GM12878 (cell line): ENCODE measurements around the gene COQ5. TPM values are rescaled to one million over a fixed set of nuclear protein-coding genes. Genes with fewer than 3 reads are reported as not detected.

Experiments used
- BCL11A ChIP-seq: IDR thresholded peaks from 2 replicates; pipeline ENCODE4 v1.6.1; 2011; ENCODE audit warnings: low read depth, low read length
- BRCA1 ChIP-seq: IDR thresholded peaks from 2 replicates; pipeline ENCODE4 v1.6.1; 2011; ENCODE audit warnings: low read depth, low read length, improper control_type of control experiment
- EP300 ChIP-seq, 2 experiments: fragments of 150-350 bp in 1 of 2; IDR thresholded peaks; 2 replicates each; pipeline ENCODE4 v1.6.1; 2011 to 2012; ENCODE audit warnings: low read depth in 2 of 2, low read length in 2 of 2, borderline replicate concordance in 1 of 2, improper control_type of control experiment in 1 of 2, inconsistent platforms in 1 of 2; ENCODE audit not compliant: control insufficient read depth in 1 of 2
- FOXM1 ChIP-seq: IDR thresholded peaks from 2 replicates; pipeline ENCODE4 v1.6.1; 2012; ENCODE audit warnings: low read depth, mild to moderate bottlenecking, inconsistent platforms, low read length, moderate library complexity
- KDM1A ChIP-seq: fragments of 200-600 bp; sonication (generic); IDR thresholded peaks from 2 replicates; pipeline ENCODE4 v1.6.1; 2016; ENCODE audit warnings: borderline replicate concordance
- MLLT1 ChIP-seq: fragments of 450-650 bp; IDR thresholded peaks from 2 replicates; pipeline ENCODE4 v1.6.1; 2016; ENCODE audit warnings: mild to moderate bottlenecking
- NFYB ChIP-seq: IDR thresholded peaks from 2 replicates; pipeline ENCODE4 v1.6.1; 2011; ENCODE audit warnings: low read depth, mild to moderate bottlenecking, low read length, improper control_type of control experiment, moderate library complexity; ENCODE audit not compliant: insufficient read depth
- POU2F2 ChIP-seq: IDR thresholded peaks from 3 replicates; pipeline ENCODE4 v1.6.1; 2011; ENCODE audit warnings: low read depth, mild to moderate bottlenecking, low read length, borderline replicate concordance
- SMARCA5 ChIP-seq: fragments of 450-650 bp; IDR thresholded peaks from 2 replicates; pipeline ENCODE4 v1.6.1; 2017; ENCODE audit warnings: mild to moderate bottlenecking
- SPI1 ChIP-seq: IDR thresholded peaks from 2 replicates; pipeline ENCODE4 v1.6.1; 2011; ENCODE audit warnings: low read depth, mild to moderate bottlenecking, low read length, moderate library complexity, borderline replicate concordance; ENCODE audit not compliant: insufficient read depth
- ZNF24 ChIP-seq: fragments of 450-650 bp; IDR thresholded peaks from 2 replicates; pipeline ENCODE4 v1.6.1; 2017; ENCODE audit warnings: antibody characterized with exemption, mild to moderate bottlenecking
- polyA plus RNA-seq, 11 experiments: library from polyadenylated mRNA; depleted of rRNA in 4 of 11; unstranded in 6 of 11; stranded (reverse) in 5 of 11; fragments of >200 nt; fragmentation: Nextera tagmentation in 4 of 11; fragmentation: Illumina TruSeq in 1 of 11; extraction: Ambion mirVana in 4 of 11; extraction: Trizol in 1 of 11; gene quantifications; 1 replicate in 1 of 11; 2 replicates in 10 of 11; pipeline versions ENCODE4 v1.2.1 to v1.2.3, GENCODE V29; 2011 to 2016; ENCODE audit warnings: inconsistent platforms in 2 of 11, missing spikeins in 2 of 11, low read depth in 1 of 11
- total RNA-seq, 4 experiments: library from RNA; depleted of rRNA in 3 of 4; stranded (reverse); fragments of >200 nt in 3 of 4; fragmentation: Illumina TruSeq in 1 of 4; extraction: Trizol in 1 of 4; gene quantifications; 2 replicates each; pipeline versions ENCODE4 v1.2.1 to v1.2.3, GENCODE V29; 2013 to 2021
- TF ChIP-seq, protein P1 (sequence below): fragments of 450-650 bp; IDR thresholded peaks from 2 replicates; pipeline ENCODE4 v1.6.1; 2018; ENCODE audit warnings: mild to moderate bottlenecking, low read depth, moderate library complexity; ENCODE audit not compliant: partially characterized antibody
- TF ChIP-seq, protein P2 (sequence below): fragments of 450-650 bp; IDR thresholded peaks from 2 replicates; pipeline ENCODE4 v1.6.1; 2017; ENCODE audit warnings: mild to moderate bottlenecking, low read depth, inconsistent platforms; ENCODE audit not compliant: poor library complexity, severe bottlenecking
- TF ChIP-seq, protein P3 (sequence below): fragments of 450-650 bp; formaldehyde crosslinking; IDR thresholded peaks from 2 replicates; pipeline ENCODE4 v1.4.0; 2022; ENCODE audit warnings: mild to moderate bottlenecking, moderate library complexity
- TF ChIP-seq, protein P4 (sequence below): fragments of 450-650 bp; IDR thresholded peaks from 2 replicates; pipeline ENCODE4 v1.6.1; 2016; ENCODE audit warnings: mild to moderate bottlenecking

Gene COQ5
- total and polyA plus RNA-seq, 10 of the 15 experiments (the other 5 are each of a cell fraction or from before 2014, with no cell fraction given) = 24.8 to 69.3 (median 37.8) TPM

- TF ChIP-seq BCL11A (no peak), NFYB (no peak), KDM1A (no peak), FOXM1 (0 out of 2 replicates have a peak, but pooled peaks have one; percentile 12), SPI1 (no peak), ZNF24 (no peak), BRCA1 (no peak), EP300 (IDR thresholded peaks at IDR 0.05; ENCODE audit: borderline replicate concordance in 1 of 2, control insufficient read depth in 1 of 2, low read depth in 2 of 2, low read length in 2 of 2) (no peak), MLLT1 (peak; percentile 82), POU2F2 (peak; percentile 42; the same call in 1 of the 3 replicates), SMARCA5 (0 out of 2 replicates have a peak, but pooled peaks have one; percentile 30)
- TF ChIP-seq, protein P1, sequence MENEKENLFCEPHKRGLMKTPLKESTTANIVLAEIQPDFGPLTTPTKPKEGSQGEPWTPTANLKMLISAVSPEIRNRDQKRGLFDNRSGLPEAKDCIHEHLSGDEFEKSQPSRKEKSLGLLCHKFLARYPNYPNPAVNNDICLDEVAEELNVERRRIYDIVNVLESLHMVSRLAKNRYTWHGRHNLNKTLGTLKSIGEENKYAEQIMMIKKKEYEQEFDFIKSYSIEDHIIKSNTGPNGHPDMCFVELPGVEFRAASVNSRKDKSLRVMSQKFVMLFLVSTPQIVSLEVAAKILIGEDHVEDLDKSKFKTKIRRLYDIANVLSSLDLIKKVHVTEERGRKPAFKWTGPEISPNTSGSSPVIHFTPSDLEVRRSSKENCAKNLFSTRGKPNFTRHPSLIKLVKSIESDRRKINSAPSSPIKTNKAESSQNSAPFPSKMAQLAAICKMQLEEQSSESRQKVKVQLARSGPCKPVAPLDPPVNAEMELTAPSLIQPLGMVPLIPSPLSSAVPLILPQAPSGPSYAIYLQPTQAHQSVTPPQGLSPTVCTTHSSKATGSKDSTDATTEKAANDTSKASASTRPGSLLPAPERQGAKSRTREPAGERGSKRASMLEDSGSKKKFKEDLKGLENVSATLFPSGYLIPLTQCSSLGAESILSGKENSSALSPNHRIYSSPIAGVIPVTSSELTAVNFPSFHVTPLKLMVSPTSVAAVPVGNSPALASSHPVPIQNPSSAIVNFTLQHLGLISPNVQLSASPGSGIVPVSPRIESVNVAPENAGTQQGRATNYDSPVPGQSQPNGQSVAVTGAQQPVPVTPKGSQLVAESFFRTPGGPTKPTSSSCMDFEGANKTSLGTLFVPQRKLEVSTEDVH = no peak
- TF ChIP-seq, protein P2, sequence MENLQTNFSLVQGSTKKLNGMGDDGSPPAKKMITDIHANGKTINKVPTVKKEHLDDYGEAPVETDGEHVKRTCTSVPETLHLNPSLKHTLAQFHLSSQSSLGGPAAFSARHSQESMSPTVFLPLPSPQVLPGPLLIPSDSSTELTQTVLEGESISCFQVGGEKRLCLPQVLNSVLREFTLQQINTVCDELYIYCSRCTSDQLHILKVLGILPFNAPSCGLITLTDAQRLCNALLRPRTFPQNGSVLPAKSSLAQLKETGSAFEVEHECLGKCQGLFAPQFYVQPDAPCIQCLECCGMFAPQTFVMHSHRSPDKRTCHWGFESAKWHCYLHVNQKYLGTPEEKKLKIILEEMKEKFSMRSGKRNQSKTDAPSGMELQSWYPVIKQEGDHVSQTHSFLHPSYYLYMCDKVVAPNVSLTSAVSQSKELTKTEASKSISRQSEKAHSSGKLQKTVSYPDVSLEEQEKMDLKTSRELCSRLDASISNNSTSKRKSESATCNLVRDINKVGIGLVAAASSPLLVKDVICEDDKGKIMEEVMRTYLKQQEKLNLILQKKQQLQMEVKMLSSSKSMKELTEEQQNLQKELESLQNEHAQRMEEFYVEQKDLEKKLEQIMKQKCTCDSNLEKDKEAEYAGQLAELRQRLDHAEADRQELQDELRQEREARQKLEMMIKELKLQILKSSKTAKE = peak; percentile 58
- TF ChIP-seq, protein P3, sequence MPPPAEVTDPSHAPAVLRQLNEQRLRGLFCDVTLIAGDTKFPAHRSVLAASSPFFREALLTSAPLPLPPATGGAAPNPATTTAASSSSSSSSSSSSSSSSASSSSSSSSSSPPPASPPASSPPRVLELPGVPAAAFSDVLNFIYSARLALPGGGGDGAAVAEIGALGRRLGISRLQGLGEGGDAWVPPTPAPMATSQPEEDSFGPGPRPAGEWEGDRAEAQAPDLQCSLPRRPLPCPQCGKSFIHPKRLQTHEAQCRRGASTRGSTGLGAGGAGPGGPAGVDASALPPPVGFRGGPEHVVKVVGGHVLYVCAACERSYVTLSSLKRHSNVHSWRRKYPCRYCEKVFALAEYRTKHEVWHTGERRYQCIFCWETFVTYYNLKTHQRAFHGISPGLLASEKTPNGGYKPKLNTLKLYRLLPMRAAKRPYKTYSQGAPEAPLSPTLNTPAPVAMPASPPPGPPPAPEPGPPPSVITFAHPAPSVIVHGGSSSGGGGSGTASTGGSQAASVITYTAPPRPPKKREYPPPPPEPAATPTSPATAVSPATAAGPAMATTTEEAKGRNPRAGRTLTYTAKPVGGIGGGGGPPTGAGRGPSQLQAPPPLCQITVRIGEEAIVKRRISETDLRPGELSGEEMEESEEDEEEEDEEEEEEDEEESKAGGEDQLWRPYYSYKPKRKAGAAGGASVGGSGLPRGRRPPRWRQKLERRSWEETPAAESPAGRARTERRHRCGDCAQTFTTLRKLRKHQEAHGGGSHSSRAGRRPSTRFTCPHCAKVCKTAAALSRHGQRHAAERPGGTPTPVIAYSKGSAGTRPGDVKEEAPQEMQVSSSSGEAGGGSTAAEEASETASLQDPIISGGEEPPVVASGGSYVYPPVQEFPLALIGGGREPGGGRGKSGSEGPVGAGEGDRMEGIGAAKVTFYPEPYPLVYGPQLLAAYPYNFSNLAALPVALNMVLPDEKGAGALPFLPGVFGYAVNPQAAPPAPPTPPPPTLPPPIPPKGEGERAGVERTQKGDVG = no peak
- TF ChIP-seq, protein P4, sequence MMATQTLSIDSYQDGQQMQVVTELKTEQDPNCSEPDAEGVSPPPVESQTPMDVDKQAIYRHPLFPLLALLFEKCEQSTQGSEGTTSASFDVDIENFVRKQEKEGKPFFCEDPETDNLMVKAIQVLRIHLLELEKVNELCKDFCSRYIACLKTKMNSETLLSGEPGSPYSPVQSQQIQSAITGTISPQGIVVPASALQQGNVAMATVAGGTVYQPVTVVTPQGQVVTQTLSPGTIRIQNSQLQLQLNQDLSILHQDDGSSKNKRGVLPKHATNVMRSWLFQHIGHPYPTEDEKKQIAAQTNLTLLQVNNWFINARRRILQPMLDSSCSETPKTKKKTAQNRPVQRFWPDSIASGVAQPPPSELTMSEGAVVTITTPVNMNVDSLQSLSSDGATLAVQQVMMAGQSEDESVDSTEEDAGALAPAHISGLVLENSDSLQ = peak; percentile 75
Measured at GRCh38 chr12:120528861-120529525, at the start of gene COQ5 (continued).
